Measurements from ENCODE around the gene RTN4RL1.

The RTN4RL1 gene

DNA sequence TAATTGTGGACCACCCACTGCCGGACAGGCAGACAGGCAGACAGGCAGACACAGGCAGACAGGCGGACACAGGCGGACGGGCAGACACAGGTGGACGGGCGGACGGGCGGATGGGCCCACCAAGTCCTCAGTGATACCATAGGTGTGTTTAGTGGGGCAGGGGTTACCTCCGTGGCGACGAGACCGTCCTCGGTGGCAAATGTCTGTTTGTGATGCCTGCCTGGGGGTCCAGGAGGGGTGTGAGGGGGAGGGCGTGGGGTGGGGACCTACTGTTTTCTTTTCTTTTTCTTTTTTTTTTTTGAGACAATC lies 76.7 kb downstream of the RTN4RL1 start:
- DNase-seq (ENCODE audit: low read depth, low spot score) = no peak

DNA sequence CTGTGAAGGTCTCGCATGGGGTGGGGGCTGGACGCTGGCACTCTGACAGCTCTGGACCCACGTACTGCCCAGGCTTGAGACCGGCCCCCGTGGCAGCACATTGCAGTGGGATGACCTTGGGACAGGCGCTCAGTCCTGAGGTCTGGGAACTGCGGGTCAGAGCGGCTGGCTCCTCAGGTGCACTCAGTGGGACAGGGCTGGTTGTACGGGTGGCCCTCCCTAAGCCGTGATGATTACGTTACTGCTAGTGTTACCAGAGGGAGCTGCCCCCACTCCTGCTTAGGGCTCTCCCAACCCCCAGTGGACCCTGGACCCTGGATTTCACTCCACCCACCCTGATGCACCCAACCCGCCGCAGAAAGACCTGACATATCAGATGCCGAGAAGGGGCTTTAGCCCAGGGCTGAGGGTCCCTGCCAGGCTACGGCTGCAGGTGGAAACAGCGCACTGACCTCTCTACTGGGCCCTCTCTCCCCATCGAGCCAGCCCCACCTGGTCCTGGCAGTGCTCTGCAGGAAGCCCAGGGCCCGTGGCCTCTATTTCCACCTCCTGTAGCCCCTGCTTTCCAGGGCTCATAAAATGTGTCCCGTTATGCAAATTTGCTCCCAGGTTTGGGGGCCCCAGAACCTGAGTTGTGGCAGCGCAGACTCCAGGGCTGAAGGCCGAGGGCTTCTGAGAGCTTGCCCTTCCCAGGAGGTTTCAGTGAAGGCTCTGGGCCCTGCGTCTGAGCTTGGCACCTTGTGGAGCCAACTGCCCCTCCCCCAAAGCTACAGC lies 77.2 kb downstream of the RTN4RL1 start:
- DNase-seq (ENCODE audit: low read depth, low spot score) = no peak

DNA sequence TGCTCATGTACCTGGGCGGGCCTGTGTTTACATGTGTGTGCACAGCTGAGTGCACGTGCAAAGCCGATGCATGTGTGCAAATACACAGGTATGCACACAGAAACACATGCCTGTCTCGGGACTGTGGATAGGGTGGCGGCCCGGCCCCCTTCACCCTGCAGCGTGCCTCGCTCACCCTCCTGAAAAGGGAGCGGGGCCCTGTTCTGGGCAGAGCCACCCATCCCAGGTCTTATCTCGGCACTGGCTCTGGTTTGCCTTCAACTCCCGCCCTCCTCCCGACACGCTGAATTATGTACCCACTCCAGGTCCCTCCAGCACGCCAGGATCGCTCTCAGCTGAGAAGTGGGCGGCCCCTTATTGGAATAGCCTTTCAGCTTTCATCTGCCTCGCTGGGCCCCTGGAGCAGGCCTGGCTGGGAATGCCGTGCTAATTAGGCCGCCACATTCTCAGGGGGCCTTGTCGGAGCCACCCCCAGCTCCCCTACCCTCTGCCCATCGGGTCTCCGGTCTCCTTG lies 77.8 kb downstream of the RTN4RL1 start:
- no peak for DNase-seq (ENCODE audit: low read depth, low spot score)

DNA sequence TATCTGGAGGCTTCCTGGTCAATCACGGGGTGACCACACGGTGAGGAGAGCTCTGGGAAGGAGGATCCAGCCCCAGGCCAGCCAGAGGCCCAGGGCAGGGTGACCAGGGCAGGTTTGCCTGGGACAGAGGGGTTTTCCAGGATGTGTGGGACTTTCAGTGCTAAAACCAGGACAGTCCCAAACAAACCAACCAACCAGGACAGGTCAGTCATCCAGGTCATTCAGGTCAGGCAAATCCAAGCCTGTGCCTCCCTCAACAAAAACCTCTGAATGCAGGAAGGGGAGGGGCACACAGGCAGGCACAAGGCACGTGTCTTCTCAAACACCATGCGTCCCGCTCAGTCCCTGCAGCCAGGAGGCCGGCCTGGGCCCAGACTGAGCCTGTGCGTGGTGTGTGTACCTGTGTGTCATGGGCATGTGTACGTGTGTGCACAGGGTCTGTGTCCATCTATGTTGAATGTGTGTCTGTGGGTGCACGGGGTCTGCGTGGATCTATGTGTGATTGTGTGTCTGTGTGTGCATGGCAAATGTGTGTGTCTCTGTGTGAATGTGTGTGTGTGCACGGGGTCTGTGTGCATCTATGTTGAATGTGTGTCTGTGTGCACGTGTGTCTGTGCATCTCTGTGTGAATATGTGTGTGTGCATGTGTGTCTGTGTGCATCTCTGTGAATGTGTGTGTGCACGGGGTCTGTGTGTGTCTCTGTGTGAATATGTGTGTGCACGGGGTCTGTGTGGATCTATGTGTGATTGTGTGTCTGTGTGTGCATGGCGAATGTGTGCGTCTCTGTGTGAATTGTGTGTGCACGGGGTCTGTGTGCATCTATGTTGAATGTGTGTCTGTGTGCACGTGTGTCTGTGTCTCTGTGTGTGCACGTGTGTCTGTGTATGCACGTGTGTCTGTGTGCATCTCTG lies 78.9 kb downstream of the RTN4RL1 start:
- no peak for DNase-seq (ENCODE audit: low read depth, low spot score)

DNA sequence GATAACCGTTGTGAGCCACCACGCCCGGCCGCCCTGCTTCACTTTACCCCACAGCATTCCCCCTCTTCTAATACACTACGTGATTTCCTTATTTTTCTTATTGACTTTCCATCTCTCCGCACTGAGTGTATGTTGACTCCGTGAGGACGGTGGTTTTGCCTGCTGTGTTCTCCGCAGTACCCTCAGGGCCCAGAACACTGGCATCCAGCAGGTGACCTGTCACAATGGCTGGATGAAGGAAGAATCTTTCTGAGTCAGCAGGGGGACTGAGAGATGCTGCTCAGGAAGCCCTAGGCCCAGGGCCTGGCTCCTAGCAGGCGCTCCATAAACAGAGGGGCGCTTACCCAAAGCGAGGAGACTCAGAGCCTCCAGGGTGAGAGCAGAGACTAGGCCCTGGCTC lies 79.5 kb downstream of the RTN4RL1 start:
- DNase-seq (ENCODE audit: low read depth, low spot score) = no peak

DNA sequence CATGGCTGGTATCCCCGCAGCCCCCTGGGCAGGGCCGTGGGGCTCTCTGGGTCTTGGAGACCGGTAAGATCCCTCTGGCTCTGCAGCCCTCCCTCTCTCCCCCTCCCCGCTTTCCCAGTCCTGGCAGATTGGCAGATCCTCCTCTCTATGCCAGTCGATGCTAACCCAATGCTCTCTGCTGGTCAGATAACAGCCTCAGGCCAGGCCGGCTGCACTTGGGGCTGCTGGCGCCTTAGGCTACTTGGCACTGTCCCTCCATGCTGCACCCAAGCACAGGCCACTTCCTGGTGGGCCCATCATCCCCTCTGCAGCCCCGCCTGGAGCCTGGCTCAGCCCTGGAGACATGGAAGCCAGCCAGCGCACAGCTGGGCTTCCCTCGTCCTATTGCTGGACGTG lies 81.7 kb downstream of the RTN4RL1 start:
- DNase-seq (ENCODE audit: low read depth, low spot score) = no peak

DNA sequence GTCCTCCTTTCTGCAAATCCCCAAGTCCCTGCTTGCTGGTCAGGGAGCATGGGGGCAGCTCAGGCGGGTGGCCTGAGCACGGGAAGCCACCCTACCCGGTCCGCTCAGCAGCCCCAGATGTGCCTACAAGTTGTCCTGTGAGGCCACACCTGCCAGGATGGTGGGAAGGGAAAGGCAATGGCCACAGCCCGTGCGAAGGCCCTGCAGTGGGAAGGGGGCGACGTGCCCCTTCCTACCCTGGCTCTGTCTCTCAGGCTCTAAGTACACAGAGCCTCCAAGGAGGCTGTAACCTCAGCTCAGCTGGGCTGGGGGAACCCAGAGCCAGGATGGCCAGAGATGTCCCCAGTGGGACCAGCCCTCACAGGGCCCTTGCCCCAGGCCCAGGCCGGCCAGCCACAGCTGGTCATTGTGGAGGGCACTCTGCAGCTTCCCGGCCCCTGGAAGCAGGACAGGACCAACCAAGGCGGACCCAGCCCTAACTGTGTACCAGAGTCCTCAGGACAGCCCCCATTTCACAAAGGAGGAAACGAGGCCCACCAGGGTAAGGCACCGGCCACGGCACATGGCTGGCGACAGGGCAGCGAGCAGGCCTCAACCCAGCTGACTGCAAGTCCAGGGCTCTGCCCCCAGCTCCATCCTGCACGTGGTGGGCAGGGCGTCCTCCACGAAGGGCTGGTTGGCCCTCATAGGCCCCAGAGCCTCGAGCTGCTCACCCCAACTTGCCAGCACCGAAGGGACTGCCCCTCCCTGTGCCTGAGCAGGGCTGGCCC lies 82.3 kb downstream of the RTN4RL1 start:
- no peak for DNase-seq (ENCODE audit: low read depth, low spot score)

DNA sequence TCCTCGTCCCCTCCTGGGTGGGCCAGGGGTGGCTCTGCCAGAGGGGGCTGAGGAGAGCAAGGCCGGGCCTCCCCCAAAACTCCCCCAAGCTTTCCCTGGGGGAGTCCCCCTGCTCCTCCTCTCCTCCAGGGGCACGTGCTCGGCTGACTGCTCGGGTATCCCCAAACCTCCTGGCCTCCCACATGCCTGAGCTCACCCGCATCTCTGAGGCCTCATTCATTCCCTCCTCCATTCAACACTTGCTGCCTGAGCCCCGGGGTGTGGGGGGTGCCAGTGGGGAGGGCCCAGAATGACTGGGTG lies 83.1 kb downstream of the RTN4RL1 start:
- no peak for DNase-seq (ENCODE audit: low read depth, low spot score)

DNA sequence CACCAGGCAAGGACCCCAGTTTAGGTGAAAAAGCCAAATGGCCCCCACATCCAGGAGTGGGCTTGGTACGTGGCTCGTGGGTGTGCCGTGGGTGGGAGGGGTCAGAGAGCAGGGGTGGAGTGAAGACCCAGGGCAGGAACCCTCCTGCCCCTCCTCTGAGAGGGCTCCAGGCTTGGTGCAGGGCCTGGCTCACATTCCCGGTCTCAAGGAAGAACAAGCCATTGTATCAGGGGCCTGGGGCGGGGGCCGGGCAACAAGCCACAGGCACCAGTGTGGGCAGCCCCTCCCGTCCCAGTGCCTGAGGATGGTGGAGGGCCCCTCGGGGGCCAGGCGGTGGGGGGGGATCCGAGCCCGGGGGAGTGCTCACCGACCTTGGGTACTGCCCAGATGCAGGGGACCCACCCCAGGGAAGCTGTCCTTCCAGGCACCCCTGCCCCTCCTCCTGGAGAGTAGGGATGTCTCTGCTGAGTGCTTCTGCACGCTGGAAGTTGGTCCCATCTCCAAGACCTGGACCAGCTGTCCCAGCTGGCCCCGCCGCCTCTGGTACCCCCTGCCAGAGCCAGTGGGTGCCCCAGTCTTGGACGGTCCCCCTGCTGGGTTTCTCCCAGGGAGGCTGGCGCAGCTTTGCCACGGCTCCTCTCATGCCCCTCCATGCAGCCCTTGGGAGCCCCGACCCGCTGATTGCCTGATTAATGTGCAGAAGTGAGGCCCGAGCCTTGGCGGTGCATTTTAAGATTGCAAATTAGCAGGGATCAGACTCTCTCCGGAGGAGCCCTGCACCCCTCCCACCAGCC lies 83.7 kb downstream of the RTN4RL1 start:
- no peak for DNase-seq (ENCODE audit: low read depth, low spot score)

DNA sequence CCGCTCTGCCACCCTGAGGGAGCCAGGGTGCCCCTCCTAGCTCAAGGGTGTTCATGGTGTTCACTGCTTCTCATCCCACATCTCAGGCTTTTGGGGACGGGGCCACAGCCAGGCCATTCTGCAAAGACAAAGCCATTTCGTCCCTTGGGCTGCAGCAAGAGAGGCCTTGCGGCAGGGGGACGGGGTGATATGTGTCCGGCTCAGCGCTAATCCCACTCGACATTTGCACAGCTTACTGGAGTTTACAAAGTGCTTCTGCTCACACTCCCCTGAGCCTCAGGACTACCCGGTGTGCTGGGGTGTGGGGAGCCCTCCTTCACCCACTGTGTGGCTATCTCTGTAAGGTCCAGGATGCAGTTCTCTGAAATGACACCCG lies 84.3 kb downstream of the RTN4RL1 start:
- DNase-seq (ENCODE audit: low read depth, low spot score) = no peak

DNA sequence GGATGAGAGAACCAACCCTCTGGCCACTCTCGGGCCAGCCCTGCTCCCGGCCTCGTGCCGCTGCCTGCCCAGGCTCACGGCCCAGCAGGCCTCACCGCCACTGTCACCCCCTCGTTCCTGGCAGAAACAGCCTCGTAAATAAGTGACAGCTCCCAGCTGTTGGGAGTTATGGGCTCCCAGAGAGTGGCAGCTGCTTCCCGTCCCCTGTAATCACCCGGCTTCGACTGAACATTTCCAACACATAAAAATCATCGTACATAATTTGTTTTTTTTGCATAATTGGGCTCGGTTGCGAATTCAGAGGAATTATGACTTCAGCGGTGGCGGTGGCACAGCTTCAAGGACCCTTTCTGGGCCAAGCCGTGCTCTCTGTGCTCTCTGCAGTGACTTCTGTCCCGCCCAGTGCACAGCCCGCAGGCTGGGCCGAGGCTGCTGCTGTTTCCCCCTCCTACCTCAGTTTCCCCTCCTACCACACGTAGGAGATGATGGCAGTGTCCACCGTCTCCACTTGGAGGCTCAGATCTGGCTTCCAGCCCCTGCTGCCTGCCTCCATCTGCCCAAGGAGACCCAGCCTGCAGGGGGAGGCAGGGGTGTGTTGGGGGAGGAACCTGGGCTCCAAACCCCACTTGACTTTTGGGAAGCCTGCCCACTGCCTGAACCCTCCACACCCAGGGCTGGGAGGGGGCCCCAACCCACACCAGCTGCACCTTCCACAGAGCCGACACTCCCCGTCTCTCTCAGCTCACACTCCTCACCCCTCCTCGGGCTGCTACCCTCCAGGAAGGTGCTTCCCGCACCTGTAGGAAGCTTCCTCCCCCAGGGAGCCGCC lies 84.9 kb downstream of the RTN4RL1 start:
- DNase-seq (ENCODE audit: low read depth, low spot score) = no peak

DNA sequence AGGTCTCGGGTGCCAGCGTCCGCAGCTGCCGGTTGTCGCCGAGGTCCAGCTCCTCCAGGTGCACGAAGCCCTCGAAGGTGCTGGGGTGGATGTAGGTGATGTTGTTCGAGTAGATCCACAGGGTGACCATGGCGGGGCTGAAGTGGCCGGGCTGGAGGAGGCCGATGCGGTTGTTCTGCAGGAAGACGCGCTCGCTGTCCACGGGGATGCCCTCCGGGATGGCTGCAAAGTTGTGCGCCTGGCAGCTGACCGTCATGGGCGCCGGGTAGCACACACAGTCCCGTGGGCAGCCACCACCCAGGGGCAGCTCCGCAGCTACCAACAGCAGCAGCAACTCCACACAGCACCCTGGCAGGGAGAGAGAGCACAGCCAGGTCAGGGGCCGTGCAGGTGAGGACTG lies 87.7 kb downstream of the RTN4RL1 start:
- DNase-seq (ENCODE audit: low read depth, low spot score) = no peak

DNA sequence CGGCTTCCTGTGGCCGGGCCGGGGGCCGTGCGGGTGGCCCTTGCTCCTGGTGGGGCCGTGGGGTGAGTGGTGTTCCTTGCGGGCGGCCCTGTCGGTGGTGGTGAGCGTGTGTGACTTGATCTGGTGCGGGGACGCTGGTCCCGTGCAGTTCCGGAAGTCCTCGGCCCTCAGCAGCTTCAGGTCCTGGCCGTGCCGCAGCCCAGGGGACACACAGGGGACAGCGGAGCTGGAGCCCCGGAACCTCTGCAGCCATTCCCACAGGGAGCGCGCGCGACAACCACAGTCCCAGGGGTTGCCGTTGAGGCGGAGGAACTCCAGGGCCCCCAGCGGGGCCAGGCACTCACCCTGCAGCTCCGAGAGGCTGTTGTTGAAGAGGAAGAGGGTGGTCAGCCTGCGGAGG lies 88.4 kb downstream of the RTN4RL1 start:
- no peak for DNase-seq (ENCODE audit: low read depth, low spot score)

DNA sequence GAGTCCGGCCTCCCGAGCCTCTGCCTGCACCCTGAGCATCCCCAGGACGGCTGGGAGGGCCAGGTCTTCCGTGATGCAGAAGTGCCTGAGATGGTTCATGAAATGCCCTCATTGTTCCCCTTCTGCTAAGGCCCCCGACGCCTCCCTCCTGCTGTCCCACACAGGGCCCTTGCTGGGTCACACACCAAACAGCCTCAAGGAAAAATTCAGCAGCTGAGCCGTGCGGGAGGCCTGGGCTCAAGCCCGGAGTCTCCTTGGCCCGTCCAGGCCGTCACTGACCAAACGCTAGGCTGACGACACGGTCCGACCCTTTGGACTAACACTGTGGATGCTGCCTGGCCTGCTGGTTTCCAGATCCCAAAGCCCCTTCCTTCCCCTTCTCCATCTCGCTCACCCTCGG lies 90.2 kb downstream of the RTN4RL1 start:
- DNase-seq (ENCODE audit: low read depth, low spot score) = no peak

DNA sequence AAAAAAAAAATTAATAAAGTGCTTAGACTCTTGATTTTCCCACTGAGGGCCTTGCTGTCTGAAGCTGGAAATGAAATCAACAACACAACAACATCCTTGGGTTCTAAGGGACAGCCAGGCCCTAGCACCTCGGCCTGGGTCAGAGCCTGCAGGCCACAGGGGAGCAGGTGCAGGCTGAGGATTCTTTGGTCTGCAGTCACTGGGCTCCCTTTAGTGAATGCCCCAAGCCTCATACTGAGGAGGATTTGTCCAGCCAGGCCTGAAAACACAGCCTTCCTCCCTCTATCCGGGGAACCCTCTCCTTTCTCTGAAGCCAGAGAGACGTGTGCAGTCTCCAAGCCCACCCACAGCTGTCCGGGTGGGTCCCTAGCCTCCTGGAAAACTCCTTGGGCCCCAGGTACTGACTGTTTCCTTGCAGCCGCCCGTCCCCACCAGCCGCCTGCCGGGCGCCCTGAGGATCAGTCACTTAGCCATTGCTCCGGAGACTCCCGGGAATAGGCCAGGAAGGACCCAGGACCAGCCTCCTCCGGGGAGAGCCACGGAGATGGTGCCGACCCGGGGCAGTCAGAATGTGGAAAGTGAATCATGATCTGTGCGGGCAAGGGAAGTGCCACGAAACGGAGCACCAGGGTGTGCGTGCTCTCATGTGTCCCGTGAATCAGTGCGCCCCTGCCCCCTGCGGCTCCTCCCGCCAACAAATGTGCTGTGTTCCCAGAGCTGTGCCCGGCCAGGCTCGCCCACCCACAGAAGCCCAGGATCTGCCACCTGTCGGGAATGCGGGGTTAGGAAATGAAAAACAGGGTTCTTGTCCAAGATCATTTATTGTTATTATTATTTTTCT lies 91.0 kb downstream of the RTN4RL1 start:
- no peak for DNase-seq (ENCODE audit: low read depth, low spot score)

DNA sequence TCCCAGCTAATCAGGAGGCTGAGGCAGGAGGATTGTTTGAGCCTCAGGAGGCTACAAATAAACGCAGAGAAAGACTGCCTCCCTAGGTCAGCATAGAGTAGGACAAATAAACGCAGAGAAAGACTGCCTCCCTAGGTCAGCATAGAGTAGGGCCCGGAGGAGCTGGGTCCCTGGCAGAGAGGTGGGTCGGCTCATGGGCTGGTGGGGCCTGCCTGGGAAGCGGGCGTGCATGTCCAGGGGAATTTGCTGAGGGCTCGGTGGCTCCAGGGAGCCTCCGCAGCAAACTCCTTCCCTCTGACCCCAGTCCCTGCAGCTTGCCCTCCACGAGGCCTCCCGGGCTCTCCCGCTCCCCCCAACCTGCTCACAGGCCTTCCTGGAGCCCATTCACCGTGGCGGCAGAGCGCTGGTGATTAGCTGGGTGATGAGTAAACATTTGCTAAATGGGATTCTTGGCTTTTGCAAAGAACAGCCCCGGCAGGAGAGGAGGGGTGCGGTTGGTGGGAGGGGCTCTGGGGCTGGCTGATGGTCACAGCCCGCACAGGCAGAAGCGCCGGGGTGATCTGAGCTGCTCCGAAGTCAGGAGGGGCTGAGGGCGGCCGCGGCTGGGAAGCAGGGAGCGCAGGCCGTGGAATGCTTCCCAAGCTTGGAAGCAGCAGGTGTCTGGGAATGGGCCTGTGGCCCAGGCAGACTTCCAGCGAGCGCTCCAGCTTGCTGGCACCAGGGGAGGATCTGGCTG lies 93.1 kb downstream of the RTN4RL1 start:
- DNase-seq (ENCODE audit: low read depth, low spot score) = peak; percentile 73

DNA sequence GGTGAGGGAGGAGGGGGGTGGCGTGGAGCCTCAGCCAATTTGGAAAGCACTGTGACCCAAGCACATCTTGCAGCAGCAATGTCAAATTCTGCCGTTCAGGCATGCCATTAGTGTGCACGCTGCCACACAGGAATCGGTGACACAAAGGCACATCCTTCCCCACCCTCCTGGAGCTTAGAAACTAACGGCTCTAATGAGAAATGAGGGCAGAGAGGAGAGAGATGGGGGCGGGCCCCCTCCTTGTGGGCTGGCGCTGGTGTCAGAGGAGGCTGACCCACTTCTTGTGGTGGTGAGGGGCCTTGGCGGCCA lies 94.8 kb downstream of the RTN4RL1 start:
- DNase-seq (ENCODE audit: low read depth, low spot score) = no peak

DNA sequence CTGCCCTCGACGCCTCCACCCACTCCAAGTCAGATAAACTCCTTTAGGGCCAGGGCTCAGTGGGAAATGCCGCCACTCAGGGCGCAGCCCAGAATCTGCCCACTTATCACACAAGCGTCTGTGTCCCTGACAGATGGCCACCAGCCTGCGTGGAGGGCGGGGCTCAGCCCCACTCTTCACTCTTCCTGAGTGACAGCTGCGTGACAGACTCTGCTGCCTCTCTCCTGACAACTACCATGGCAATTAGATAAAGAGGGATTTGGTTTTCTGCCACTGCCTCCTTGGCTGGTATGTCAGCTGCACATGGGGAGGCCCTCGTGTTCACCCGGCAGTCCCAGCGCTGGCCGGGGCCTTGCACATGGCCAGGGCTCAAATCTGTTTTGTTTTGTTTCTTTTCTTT lies 96.2 kb downstream of the RTN4RL1 start:
- DNase-seq (ENCODE audit: low read depth, low spot score) = no peak

DNA sequence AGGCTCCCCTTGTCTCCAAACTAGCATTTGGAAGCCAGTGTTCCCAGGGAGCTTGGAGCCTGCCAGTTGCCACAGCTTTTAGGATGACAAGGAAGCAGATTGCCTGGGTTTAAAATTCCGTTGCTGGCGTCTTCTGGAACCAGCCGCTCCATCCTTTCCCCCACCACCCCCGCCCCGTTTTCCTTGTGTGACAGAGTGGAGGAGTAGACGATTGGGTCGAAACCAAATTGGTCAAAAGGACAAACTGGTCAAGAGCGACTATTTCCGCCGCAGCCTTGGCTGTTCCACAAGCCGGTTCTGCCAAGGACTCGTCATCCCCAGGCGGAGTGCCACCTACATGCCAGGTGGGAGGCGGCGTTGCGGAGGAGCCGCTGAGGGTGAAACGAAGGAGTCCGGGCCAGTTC lies 104.2 kb downstream of the RTN4RL1 start:
- DNase-seq (ENCODE audit: low read depth, low spot score) = no peak

Measured in astrocyte of the hippocampus (primary cell).